Astrocyte (in vitro differentiated cells and primary cell): ENCODE data around the gene RRP12.

Experiments
- EZH2 ChIP-seq: IDR thresholded peaks from 2 replicates; pipeline ENCODE4 v1.6.1; 2012; ENCODE audit warnings: mild to moderate bottlenecking, low read length, inconsistent platforms; ENCODE audit not compliant: insufficient read depth
- TF ChIP-seq, protein P1 (sequence below): IDR thresholded peaks from 2 replicates; pipeline ENCODE4 v1.5.1; 2011; ENCODE audit warnings: low read depth, mild to moderate bottlenecking, inconsistent platforms, low read length, moderate library complexity; ENCODE audit not compliant: insufficient read depth

- TF ChIP-seq, protein P1, sequence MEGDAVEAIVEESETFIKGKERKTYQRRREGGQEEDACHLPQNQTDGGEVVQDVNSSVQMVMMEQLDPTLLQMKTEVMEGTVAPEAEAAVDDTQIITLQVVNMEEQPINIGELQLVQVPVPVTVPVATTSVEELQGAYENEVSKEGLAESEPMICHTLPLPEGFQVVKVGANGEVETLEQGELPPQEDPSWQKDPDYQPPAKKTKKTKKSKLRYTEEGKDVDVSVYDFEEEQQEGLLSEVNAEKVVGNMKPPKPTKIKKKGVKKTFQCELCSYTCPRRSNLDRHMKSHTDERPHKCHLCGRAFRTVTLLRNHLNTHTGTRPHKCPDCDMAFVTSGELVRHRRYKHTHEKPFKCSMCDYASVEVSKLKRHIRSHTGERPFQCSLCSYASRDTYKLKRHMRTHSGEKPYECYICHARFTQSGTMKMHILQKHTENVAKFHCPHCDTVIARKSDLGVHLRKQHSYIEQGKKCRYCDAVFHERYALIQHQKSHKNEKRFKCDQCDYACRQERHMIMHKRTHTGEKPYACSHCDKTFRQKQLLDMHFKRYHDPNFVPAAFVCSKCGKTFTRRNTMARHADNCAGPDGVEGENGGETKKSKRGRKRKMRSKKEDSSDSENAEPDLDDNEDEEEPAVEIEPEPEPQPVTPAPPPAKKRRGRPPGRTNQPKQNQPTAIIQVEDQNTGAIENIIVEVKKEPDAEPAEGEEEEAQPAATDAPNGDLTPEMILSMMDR, result no peak
- no peak for TF ChIP-seq EZH2
Observed at GRCh38 chr10:97331153-97331703, 69.9 kb downstream of the RRP12 start.
